GM19395 (cell line): ENCODE measurements around the gene SMIM1.

Experiments
- ATAC-seq: cut with Tn5 transposase; IDR thresholded peaks from one replicate; pipeline ENCODE4 v1.9.1; 2021; ENCODE audit warnings: mild to moderate bottlenecking, moderate library complexity; ENCODE audit not compliant: unreplicated experiment

Gene SMIM1

DNA sequence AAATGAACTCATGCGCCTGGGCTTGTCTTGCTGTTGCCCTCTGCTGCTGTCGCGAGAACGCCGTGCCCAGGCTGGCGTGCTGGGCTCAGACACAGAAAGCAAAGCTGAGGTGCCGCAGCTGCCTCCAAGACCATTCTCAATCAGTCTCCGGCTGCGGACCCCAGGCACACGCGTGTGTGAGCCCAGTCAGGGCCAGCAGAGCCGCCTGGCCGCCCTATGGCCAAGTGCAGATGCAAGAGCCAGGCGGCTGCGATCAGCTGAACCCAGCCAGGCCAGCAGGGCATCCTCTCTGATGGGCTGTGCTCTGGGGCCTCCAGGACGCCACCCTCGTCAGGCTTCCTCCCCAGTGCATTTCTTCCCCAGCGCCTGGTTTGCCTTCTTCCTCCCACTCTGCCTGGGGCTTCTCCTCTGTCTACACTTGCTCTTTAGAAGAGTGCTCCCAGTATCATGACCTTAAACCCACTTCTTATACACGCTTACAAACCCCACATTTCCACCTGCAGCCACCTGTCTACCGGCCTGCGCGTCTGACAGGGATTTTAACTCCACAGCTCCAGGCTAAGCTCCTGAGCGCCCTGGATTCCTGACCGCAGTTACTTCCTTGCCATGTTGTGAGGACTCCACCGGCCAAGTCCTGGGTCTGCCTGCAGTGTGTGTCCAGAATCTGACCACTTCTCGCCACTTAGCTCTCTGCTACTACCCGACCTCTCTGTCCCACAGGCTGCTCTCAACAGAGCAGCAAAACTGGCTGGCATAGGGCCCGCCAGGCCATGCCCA lies 45.5 kb downstream of the SMIM1 start:
- ATAC-seq, result no peak

DNA sequence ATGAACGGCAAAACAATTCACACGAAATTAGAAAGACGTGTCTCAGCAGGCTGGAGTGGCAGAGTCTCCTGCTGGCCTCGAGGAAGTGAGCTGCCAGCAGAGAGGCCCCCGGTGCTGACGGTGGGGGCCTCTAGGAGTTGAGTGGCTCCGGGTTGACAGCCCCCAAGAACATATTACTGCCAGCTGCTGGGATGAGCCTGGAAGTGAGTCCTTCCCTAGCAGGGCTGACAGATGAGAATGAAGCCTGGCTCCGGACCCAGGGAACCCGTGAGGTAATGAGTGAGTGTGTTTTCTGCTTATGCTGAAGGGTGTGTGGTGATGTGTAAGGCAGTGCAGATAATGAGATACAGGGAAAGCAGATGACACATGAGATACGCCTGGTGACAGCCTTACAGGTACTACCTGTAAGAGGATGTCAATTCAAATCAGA lies 47.2 kb downstream of the SMIM1 start:
- no peak for ATAC-seq

DNA sequence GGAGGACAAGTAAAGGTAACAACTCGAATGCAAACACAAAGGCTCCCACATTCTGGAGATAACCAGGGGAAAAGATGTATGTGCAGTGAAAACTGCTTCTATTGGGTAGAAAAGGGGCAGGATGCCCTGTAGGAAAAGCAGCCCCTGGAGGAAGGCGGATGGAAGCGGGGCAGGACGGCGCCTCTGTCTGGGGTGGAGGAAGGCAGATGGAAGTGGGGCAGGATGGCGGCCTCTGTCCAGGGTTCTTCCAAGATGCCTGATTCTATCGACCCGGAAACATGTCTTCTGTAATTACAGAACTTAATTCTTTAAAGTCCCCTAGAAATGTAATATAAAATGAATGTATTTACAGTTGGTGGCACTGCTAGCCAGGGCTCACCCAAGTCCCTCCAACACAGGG lies 47.8 kb downstream of the SMIM1 start:
- no peak for ATAC-seq

DNA sequence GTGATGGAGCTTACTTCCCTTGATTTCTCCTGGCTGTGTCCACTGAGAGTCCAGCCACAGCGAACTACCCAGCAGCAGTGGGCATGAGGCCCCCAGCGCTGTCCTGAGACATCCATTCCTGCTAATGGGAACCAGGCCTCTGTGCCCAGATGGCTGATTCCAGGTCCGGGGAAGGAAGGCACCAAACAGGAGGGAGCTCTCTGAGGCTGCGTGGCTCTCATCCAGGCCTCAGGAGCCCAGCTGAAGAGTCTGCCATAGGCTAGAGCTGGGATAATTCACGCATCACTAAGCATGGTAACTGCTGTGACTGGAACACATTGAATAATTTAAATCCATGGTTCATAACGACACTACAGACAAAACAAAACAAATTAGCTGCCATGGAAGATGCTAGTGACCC lies 48.5 kb downstream of the SMIM1 start:
- no peak for ATAC-seq

DNA sequence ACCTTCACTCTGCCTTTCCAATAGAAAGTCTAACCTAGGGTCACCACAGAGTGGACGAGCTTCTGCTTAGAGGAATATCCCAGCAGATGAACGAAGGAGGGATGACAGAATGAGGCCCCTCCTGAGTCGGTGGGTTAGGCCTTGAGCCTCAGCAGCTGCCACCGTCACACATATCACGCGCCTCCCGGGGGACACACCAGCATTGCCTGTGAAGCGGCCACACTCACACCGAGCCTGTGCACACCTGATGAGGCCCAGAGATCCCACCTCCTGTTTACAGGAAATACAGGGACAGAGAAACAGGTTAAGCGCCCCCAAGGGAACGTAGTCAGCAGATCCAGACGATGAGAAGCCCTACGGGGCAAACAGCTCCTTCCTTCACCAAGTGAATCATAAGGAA lies 48.9 kb downstream of the SMIM1 start:
- ATAC-seq, result no peak

DNA sequence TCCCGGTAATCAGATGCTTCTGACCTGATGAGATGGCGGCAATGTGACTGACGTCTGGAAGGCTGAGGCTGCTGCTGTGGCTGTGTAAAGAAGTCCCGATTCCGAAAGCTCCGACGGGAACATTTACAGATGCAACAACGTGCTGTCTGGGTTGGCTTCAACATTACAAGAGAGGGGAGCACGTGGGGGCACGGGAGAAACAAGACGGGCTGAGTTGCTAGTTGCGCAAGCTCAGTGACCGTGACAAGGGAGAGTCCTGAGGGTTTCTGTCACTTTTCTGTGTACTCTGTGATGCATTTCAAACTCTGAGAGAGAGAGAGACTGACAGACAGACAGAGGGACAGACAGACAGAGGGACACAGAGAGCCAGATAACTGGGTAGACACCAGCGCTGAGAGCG lies 49.4 kb downstream of the SMIM1 start:
- no peak for ATAC-seq

DNA sequence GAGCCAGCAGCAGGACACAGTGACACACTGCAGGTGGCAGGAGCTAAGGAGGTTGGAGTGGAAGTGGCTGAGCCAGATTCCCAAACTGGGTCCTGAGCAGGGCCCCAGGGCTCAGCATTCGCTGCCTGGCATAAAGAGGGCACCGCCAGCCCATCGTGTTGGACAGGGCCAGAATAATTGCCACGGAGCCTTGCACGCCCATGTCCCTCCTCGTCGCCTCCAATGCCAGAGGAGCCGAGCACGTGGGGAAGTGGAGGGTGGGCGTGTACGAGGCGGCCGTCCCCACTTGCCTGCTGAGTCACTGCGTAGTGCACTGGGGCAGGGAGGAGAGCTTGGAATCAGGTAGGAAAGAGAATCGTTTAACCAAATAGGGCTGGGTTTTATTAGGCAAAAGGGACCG lies 49.9 kb downstream of the SMIM1 start:
- no peak for ATAC-seq

DNA sequence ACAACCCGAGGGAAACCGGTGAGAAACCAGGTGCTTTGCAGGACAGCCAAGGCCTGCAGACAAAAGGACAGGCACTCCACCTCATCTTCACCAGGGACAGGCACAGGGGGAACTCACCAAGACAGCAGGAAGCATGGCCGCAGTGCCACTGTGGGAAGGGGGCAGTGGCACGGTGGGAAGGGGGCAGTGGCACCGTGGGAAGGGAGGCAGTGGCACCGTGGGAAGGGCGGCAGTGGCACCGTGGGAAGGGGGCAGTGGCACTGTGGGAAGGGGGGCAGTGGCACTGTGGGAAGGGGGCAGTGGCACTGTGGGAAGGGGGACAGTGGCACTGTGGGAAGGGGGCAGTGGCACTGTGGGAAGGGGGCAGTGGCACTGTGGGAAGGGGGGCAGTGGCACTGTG lies 52.1 kb downstream of the SMIM1 start:
- ATAC-seq, result no peak

DNA sequence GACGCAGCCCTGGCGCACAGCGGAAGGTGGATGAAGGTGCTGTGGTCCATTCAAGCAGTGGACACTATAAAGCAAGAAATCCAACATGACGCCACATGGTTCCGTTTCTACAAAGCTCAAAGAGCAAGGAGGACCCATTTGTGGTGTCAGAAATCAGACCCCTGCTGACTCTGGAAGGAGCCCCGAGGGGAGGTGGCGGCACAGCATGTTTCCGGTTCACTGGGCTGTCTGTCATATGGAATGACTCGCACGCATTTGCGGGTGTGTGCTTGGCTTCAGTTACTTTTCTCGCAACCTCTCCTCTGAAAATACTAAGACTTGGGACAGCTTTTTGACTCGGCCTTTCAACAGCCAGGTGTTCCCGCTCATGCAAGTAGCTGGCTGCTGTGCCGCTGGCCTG lies 52.8 kb downstream of the SMIM1 start:
- ATAC-seq, result no peak
